Spinal cord (tissue), 10 donors: ENCODE results near the gene TMEM87B. TPM values are rescaled to one million over a fixed set of nuclear protein-coding genes. Genes with fewer than 3 reads are reported as not detected.
A peak's percentile ranks its signal among the peaks of the same experiment; 100 is the strongest.

Source experiments
- DNase-seq, 6 donors: peaks; one replicate each; pipeline versions ENCODE4 v3.0.0 to v3.0.0-alpha.2; 2013 to 2015; ENCODE audit warnings: low spot score in 6 of 6, low read depth in 4 of 6
- H3K27ac ChIP-seq: one replicate; pipeline ENCODE4 v1.5.1; 2013; ENCODE audit warnings: low read depth, low read length, control low read depth
- H3K27me3 ChIP-seq: one replicate; pipeline ENCODE4 v1.6.1; 2013; ENCODE audit warnings: low read length; ENCODE audit not compliant: control insufficient read depth, insufficient read depth
- H3K36me3 ChIP-seq: one replicate; pipeline ENCODE4 v1.6.1; 2013; ENCODE audit warnings: low read length; ENCODE audit not compliant: control insufficient read depth, insufficient read depth
- H3K4me1 ChIP-seq: one replicate; pipeline ENCODE4 v1.6.1; 2013; ENCODE audit warnings: low read length; ENCODE audit not compliant: control insufficient read depth, insufficient read depth
- H3K4me3 ChIP-seq: one replicate; pipeline ENCODE4 v1.5.1; 2013; ENCODE audit warnings: low read depth, low read length, control low read depth
- H3K9me3 ChIP-seq: one replicate; pipeline ENCODE4 v1.6.1; 2013; ENCODE audit warnings: low read length; ENCODE audit not compliant: control insufficient read depth, insufficient read depth
- WGBS: methylation state at CpG from one replicate; pipeline ENCODE4 v1.1.5; 2013; ENCODE audit warnings: missing lambda C conversion rate; ENCODE audit not compliant: insufficient coverage; 5-methylcytosine and 5-hydroxymethylcytosine counted together
- polyA plus RNA-seq, 2 donors: library from polyadenylated mRNA; unstranded; fragments of 120-200 nt; gene quantifications; one replicate each; pipeline ENCODE4 v1.2.1, GENCODE V29; 2013; ENCODE audit not compliant: insufficient read length in 2 of 2
- total RNA-seq, 2 donors: library from RNA; depleted of rRNA in 1 of 2; stranded (reverse); fragments of 120-200 nt in 1 of 2; fragments of >200 nt in 1 of 2; gene quantifications; one replicate each; pipeline versions ENCODE4 v1.2.3 to v1.2.4, GENCODE V29; 2013 to 2014
- donor health status: healthy.

Gene TMEM87B
- total and polyA plus RNA-seq, 4 donors, result 8.5 to 18.1 (median 10.2) TPM

GRCh38 chr2:112047537-112048235, 7.4 kb upstream of the TMEM87B start:
- no peaks in the 10 kb centered on the region for H3K9me3 ChIP-seq
- no peaks in the 10 kb centered on the region for H3K36me3 ChIP-seq
- no peak overlapping the region for H3K27ac ChIP-seq
- no peaks in the 10 kb centered on the region for H3K4me1 ChIP-seq
- WGBS, result 100% methylated on average over 1 of the region's 7 CpGs
- no peak for DNase-seq
- no peak overlapping the region for H3K4me3 ChIP-seq
- no peaks in the 10 kb centered on the region for H3K27me3 ChIP-seq

- H3K4me3 ChIP-seq, result no peak overlapping the region
- H3K27ac ChIP-seq, result no peak overlapping the region
- no peaks in the 10 kb centered on the region for H3K4me1 ChIP-seq
- no peaks in the 10 kb centered on the region for H3K27me3 ChIP-seq
- no CpG with 5 or more reads among the region's 4 CpGs for WGBS
- no peaks in the 10 kb centered on the region for H3K36me3 ChIP-seq
- H3K9me3 ChIP-seq, result no peaks in the 10 kb centered on the region
- DNase-seq, result no peak
These were observed 6.9 kb upstream of the TMEM87B start for GRCh38 chr2:112048236-112048592.

GRCh38 chr2:112048887-112049286, 6.2 kb upstream of the TMEM87B start:
- H3K27me3 ChIP-seq, result no peaks in the 10 kb centered on the region
- no peaks in the 10 kb centered on the region for H3K9me3 ChIP-seq
- no peak overlapping the region for H3K4me3 ChIP-seq
- DNase-seq, result peak in 5 of 6 donors; percentile 43 to 91 (median 57)
- no peaks in the 10 kb centered on the region for H3K4me1 ChIP-seq
- H3K27ac ChIP-seq, result no peak overlapping the region
- no peaks in the 10 kb centered on the region for H3K36me3 ChIP-seq
- no CpG with 5 or more reads among the region's 3 CpGs for WGBS

GRCh38 chr2:112050316-112050715, 4.8 kb upstream of the TMEM87B start:
- DNase-seq, result no peak
- no peaks in the 10 kb centered on the region for H3K9me3 ChIP-seq

GRCh38 chr2:112053917-112054846, 887 bp upstream of the TMEM87B start:
- H3K27ac ChIP-seq, result peak overlapping the region; percentile 98
- DNase-seq, result peak; percentile 90 to 98 (median 92)
- no peaks in the 10 kb centered on the region for H3K36me3 ChIP-seq
- 1% methylated on average over 49 of the region's 62 CpGs for WGBS
- H3K4me3 ChIP-seq, result peak overlapping the region; percentile 85
- no peaks in the 10 kb centered on the region for H3K9me3 ChIP-seq
- H3K27me3 ChIP-seq, result no peaks in the 10 kb centered on the region
- H3K4me1 ChIP-seq, result peaks cover 7% of the 10 kb centered on the region

More at GRCh38 chr2:112050316-112050715, 4.8 kb upstream of the TMEM87B start:
- Histone ChIP-seq H3K4me3 (no peak overlapping the region), H3K4me1 (no peaks in the 10 kb centered on the region), H3K36me3 (no peaks in the 10 kb centered on the region), H3K27me3 (no peaks in the 10 kb centered on the region), H3K27ac (no peak overlapping the region)
- 100% methylated on average over 1 of the region's 1 CpG for WGBS

- Histone ChIP-seq H3K27me3 (no peaks in the 10 kb centered on the region), H3K36me3 (peaks cover 6% of the 10 kb centered on the region), H3K27ac (peak overlapping the region; percentile 97), H3K4me3 (peak overlapping the region; percentile 85), H3K4me1 (peaks cover 7% of the 10 kb centered on the region), H3K9me3 (no peaks in the 10 kb centered on the region)
- WGBS, result 2% methylated on average over 37 of the region's 42 CpGs
- DNase-seq, result peak in 2 of 6 donors; percentile 66 to 82
These were observed 909 bp downstream of the TMEM87B start for GRCh38 chr2:112055730-112056625.

GRCh38 chr2:112056626-112056987, 1.5 kb downstream of the TMEM87B start:
- H3K4me1 ChIP-seq, result peaks cover 7% of the 10 kb centered on the region
- WGBS, result no CpG with 5 or more reads among the region's 3 CpGs

GRCh38 chr2:112059671-112060070, 4.6 kb downstream of the TMEM87B start:
- H3K9me3 ChIP-seq, result no peaks in the 10 kb centered on the region
- no peak for DNase-seq
- WGBS, result 93% methylated on average over 1 of the region's 2 CpGs

More at GRCh38 chr2:112056626-112056987, 1.5 kb downstream of the TMEM87B start:
- Histone ChIP-seq H3K36me3 (peaks cover 6% of the 10 kb centered on the region), H3K9me3 (no peaks in the 10 kb centered on the region), H3K27ac (peak overlapping the region; percentile 97), H3K27me3 (no peaks in the 10 kb centered on the region), H3K4me3 (peak overlapping the region; percentile 85)
- DNase-seq, result no peak

GRCh38 chr2:112061299-112061698, 6.2 kb downstream of the TMEM87B start:
- Histone ChIP-seq H3K4me3 (no peak overlapping the region), H3K27ac (no peak overlapping the region), H3K9me3 (no peaks in the 10 kb centered on the region), H3K36me3 (peaks cover 6% of the 10 kb centered on the region), H3K27me3 (no peaks in the 10 kb centered on the region), H3K4me1 (no peaks in the 10 kb centered on the region)
- no CpG with 5 or more reads among the region's 1 CpG for WGBS
- no peak for DNase-seq

More at GRCh38 chr2:112059671-112060070, 4.6 kb downstream of the TMEM87B start:
- Histone ChIP-seq H3K4me1 (peaks cover 7% of the 10 kb centered on the region), H3K27me3 (no peaks in the 10 kb centered on the region), H3K4me3 (no peak overlapping the region), H3K36me3 (peaks cover 6% of the 10 kb centered on the region), H3K27ac (no peak overlapping the region)
